ENCODE results near the gene CCP110.

CCP110 gene

DNA sequence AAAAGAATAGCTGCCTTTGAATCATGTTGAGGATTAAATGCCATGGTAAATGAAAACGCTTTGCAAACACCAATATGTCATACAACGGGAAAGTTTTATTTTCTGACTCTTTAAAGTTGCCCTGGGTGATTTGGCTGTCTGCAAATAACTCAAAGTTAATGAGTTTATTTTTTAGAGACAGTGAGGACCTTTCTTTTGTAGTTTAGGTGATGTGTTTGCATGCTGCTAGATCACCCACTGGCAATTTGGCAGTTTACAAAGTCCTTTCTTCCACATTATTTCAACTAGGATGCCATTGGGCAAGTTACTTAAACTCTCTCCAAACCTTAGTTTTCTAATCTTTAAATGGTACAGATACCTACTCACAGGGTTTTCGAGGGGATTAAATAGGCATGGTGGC is 39.6 kb upstream of the CCP110 start:
- TF ChIP-seq, protein P1, sequence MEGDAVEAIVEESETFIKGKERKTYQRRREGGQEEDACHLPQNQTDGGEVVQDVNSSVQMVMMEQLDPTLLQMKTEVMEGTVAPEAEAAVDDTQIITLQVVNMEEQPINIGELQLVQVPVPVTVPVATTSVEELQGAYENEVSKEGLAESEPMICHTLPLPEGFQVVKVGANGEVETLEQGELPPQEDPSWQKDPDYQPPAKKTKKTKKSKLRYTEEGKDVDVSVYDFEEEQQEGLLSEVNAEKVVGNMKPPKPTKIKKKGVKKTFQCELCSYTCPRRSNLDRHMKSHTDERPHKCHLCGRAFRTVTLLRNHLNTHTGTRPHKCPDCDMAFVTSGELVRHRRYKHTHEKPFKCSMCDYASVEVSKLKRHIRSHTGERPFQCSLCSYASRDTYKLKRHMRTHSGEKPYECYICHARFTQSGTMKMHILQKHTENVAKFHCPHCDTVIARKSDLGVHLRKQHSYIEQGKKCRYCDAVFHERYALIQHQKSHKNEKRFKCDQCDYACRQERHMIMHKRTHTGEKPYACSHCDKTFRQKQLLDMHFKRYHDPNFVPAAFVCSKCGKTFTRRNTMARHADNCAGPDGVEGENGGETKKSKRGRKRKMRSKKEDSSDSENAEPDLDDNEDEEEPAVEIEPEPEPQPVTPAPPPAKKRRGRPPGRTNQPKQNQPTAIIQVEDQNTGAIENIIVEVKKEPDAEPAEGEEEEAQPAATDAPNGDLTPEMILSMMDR (IDR thresholded peaks at IDR 0.05; ENCODE audit: low read depth, low read length, missing control alignments): no peak
- no peak overlapping the region for H3K4me3 ChIP-seq (ENCODE audit: low read depth, low read length)
- no peak for DNase-seq (ENCODE audit: low read depth)

DNA sequence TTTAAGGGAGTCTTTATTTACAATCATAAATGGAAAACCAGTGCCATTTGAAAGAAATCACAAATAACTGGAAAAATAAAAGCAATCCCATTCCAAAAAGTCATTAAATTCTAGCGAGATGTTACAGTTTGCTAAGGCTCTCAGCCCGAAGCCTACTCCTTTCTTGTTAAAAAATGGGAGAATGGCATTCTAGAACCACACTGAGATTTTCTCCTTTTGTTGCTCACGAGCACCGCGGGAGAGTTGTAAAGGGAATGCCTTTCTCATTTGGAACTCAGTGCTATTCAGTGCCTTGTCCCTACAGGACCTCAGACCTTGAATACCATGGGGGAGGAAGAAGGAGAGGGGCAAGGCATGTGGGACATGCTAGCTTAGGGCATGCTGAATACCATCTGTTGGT is 38.1 kb upstream of the CCP110 start:
- no peak for DNase-seq (ENCODE audit: low read depth)
- no peak overlapping the region for H3K4me3 ChIP-seq (ENCODE audit: low read depth, low read length)
- TF ChIP-seq, protein P1 (IDR thresholded peaks at IDR 0.05; ENCODE audit: low read depth, low read length, missing control alignments): no peak

GRCh38 chr16:19486051-19486450 is 37.7 kb upstream of the CCP110 start:
- TF ChIP-seq, protein P1 (IDR thresholded peaks at IDR 0.05; ENCODE audit: low read depth, low read length, missing control alignments): no peak
- H3K4me3 ChIP-seq (ENCODE audit: low read depth, low read length): no peak overlapping the region
- DNase-seq (ENCODE audit: low read depth): no peak

DNA sequence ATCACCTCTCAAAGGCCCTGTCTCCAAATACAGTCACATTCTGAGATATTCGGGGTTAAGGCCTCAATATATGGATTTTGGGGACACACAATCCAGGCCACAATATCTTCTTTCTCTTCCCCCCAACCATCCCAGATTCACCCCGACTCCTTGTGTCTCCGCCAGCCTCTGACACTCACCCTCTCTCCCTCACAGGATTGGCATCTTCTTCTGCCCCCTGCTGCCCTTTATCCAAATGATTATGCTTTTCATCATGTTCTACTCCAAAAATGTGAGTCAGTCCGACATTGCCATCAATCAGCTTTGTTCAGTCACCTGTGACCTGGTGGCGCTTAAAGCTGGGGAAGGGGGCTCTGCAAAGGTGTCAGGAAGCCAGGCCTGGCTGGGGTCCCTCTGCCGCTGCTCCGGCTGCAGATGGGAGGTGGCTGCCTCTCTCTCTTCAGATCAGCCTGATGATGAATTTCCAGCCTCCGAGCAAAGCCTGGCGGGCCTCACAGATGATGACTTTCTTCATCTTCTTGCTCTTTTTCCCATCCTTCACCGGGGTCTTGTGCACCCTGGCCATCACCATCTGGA is 36.9 kb upstream of the CCP110 start:
- TF ChIP-seq, protein P1 (IDR thresholded peaks at IDR 0.05; ENCODE audit: low read depth, low read length, missing control alignments): no peak
- no peak overlapping the region for H3K4me3 ChIP-seq (ENCODE audit: low read depth, low read length)
- DNase-seq (ENCODE audit: low read depth): no peak

DNA sequence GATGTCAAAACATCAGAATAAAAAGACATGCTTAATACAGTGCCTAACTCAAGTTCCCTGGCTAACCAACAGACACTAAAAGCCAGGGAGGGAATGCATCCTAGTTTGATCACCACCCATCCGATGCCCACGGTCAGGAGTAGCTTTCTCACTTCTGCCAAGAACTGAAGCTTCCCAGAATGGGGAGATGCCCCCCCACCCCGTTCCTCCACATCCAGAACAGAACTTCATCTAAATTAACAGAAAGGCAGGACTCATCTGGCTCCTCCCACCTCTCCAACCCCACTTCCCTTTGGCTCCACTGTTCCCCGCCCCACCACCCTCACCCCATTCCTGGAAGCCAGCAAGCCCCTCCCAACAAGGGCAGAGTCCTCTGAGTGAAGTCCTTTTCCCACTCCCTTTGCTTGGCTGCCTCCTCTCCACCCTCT is 35.5 kb upstream of the CCP110 start:
- no peak for DNase-seq (ENCODE audit: low read depth)
- no peak overlapping the region for H3K4me3 ChIP-seq (ENCODE audit: low read depth, low read length)
- TF ChIP-seq, protein P1 (IDR thresholded peaks at IDR 0.05; ENCODE audit: low read depth, low read length, missing control alignments): no peak

- TF ChIP-seq, protein P1 (IDR thresholded peaks at IDR 0.05; ENCODE audit: low read depth, low read length, missing control alignments): no peak
These were observed 33.1 kb upstream of the CCP110 start for GRCh38 chr16:19490619-19491018.

DNA sequence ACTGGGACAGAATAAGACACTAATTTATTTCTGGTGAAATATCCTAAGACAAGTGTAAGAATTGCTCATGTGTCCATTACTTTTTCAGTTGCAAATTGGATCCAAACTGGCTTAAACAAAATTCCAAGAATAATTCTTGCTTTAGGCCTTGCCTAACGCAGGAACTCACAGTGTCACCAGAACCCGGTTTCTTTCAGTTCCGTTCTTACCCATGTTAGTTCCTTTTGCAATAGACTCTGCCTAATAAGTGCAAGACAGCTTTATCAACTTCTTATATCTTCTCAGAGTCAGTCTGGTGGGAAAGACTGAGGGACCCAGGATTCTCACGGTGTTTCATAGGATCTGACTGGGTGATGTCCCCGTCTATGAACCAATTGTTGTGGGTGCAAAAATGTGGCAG is 26.6 kb upstream of the CCP110 start:
- no peak for DNase-seq (ENCODE audit: low read depth)
- TF ChIP-seq, protein P1 (IDR thresholded peaks at IDR 0.05; ENCODE audit: low read depth, low read length, missing control alignments): no peak
- no peak overlapping the region for H3K4me3 ChIP-seq (ENCODE audit: low read depth, low read length)

More at GRCh38 chr16:19490619-19491018, 33.1 kb upstream of the CCP110 start:
- DNase-seq (ENCODE audit: low read depth): no peak
- no peak overlapping the region for H3K4me3 ChIP-seq (ENCODE audit: low read depth, low read length)

Data from GM12864 (cell line).